Right lobe of liver (tissue), 6 donors: ENCODE data around the gene AGO4. TPM values are rescaled to one million over a fixed set of nuclear protein-coding genes. Genes with fewer than 3 reads are reported as not detected.
"Not testable (repeated sequence)": the region's sequence is repeated elsewhere in the genome, so short reads cannot be mapped to it uniquely, and the experiment has no call there.

Experiments
- ATAC-seq, 4 donors: fragments of 200-7000 bp; cut with Tn5 transposase; one replicate each; pipeline ENCODE4 v1.9.1; 2020; ENCODE audit warnings: mild to moderate bottlenecking in 4 of 4, moderate library complexity in 4 of 4
- DNase-seq, 3 donors: peaks; one replicate each; pipeline ENCODE4 v3.0.0-alpha.2; 2020
- H3K27ac ChIP-seq, 3 donors: fragments of 200-600 bp; one replicate each; pipeline ENCODE4 v1.8.0; 2022
- H3K27me3 ChIP-seq, 2 donors: fragments of 200-600 bp; one replicate each; pipeline ENCODE4 v1.8.0; 2022
- H3K36me3 ChIP-seq, 4 donors: fragments of 200-600 bp; sonication (generic) in 1 of 4; one replicate each; pipeline versions ENCODE4 v1.5.1 to v1.8.0; 2017 to 2022; ENCODE audit warnings: control low read depth in 1 of 4
- H3K4me1 ChIP-seq, 4 donors: fragments of 200-600 bp; sonication (generic) in 1 of 4; one replicate each; pipeline versions ENCODE4 v1.5.1 to v1.8.0; 2017 to 2022; ENCODE audit warnings: control low read depth in 1 of 4
- H3K4me3 ChIP-seq, 3 donors: fragments of 200-600 bp; one replicate each; pipeline ENCODE4 v1.8.0; 2022
- H3K9me3 ChIP-seq, 4 donors: fragments of 200-600 bp; sonication (generic) in 1 of 4; one replicate each; pipeline versions ENCODE4 v1.5.1 to v1.8.0; 2017 to 2022; ENCODE audit warnings: control low read depth in 1 of 4
- CTCF ChIP-seq, 4 donors: fragments of 200-600 bp in 3 of 4; fragments of 450-650 bp in 1 of 4; IDR thresholded peaks; one replicate each; pipeline versions ENCODE4 v1.5.1 to v1.8.0; 2016 to 2022; ENCODE audit warnings: antibody characterized with exemption in 4 of 4, mild to moderate bottlenecking in 2 of 4
- POLR2A ChIP-seq: fragments of 450-650 bp; IDR thresholded peaks from one replicate; pipeline ENCODE4 v1.6.1; 2017; ENCODE audit warnings: antibody characterized with exemption, mild to moderate bottlenecking
- whole genome bisulfite sequencing: methylation state at CpG from one replicate; pipeline ENCODE4 v1.1.6; 2018; ENCODE audit warnings: low coverage, low lambda C conversion rate; ENCODE audit not compliant: insufficient coverage; ENCODE audit errors: missing lambda C conversion rate; 5-methylcytosine and 5-hydroxymethylcytosine counted together
- intact Hi-C, 2 donors: fragments of 100-400 bp; cut with DNase I; formaldehyde crosslinking; loops; one replicate each; pipeline versions ENCODE4 v1.11.2 to v1.14.1; 2022
- total RNA-seq, 6 experiments: library from RNA; depleted of rRNA in 2 of 6; stranded (reverse); fragments of >200 nt in 2 of 6; fragmentation: NEBNext Ultra II Directional in 3 of 6; extraction: Animal tissue kit (Norgen Biotek cat#: 25700) in 3 of 6; gene quantifications; one replicate each; pipeline versions ENCODE4 v1.1.0 to v1.2.4, GENCODE V29; 2016 to 2023
- donor health status: DM: no; HTN: yes; CAD: no.
- donor health status: DM: no; HTN: no; CAD: no.
- donor health status: DM: no; HTN: no; CAD: no.
- donor health status: DM: no; HTN: yes; CAD: no.
- donor health status: DM: no; HTN: yes; CAD: no.

The AGO4 gene
- total RNA-seq, 6 experiments from 2014 or later = 6.5 to 10.4 (median 7.7) TPM

- 83% methylated on average over 4 of the region's 4 CpGs for WGBS
- DNase-seq = no peak
- Histone ChIP-seq H3K36me3 (no peaks in the 10 kb centered on the region), H3K9me3 (no peaks in the 10 kb centered on the region), H3K27ac (no peak overlapping the region), H3K27me3 (no peaks in the 10 kb centered on the region), H3K4me3 (no peak overlapping the region), H3K4me1 (no peaks in the 10 kb centered on the region)
- peak in 1 of 4 donors; percentile 20 for ATAC-seq
- intact Hi-C loops = no loop called here
- TF ChIP-seq CTCF (IDR thresholded peaks at IDR 0.05) = no peak
- no peak for TF ChIP-seq POLR2A
These were observed 65.5 kb downstream of the AGO4 start for GRCh38 chr1:35873243-35873750.

- ATAC-seq, intact Hi-C loops: not testable (repeated sequence)
These were observed 66.3 kb downstream of the AGO4 start for GRCh38 chr1:35874115-35874514.

GRCh38 chr1:35876988-35877387 lies 69.2 kb downstream of the AGO4 start:
- TF ChIP-seq CTCF (IDR thresholded peaks at IDR 0.05) = no peak
- TF ChIP-seq POLR2A = no peak
- H3K4me3 ChIP-seq = no peak overlapping the region
- no peaks in the 10 kb centered on the region for H3K27me3 ChIP-seq
- intact Hi-C loops = no loop called here
- 61% methylated on average over 3 of the region's 5 CpGs for WGBS
- DNase-seq (no peak), ATAC-seq (peak in 1 of 4 donors; percentile 42)
- H3K27ac ChIP-seq = no peak overlapping the region
- no peaks in the 10 kb centered on the region for H3K36me3 ChIP-seq
- no peaks in the 10 kb centered on the region for H3K9me3 ChIP-seq
- H3K4me1 ChIP-seq = peaks cover 0 to 7% (median 0%) of the 10 kb centered on the region in 4 donors

More at GRCh38 chr1:35874115-35874514, 66.3 kb downstream of the AGO4 start:
- not testable (repeated sequence) for H3K36me3 ChIP-seq, DNase-seq, H3K27ac ChIP-seq, H3K4me3 ChIP-seq, H3K4me1 ChIP-seq, H3K9me3 ChIP-seq, H3K27me3 ChIP-seq
- WGBS = 50% methylated on average over 3 of the region's 4 CpGs

- WGBS = 49% methylated on average over 4 of the region's 4 CpGs
- no peaks in the 10 kb centered on the region for H3K9me3 ChIP-seq
These were observed 74.0 kb downstream of the AGO4 start for GRCh38 chr1:35881850-35882273.

More at GRCh38 chr1:35881850-35882273, 74.0 kb downstream of the AGO4 start:
- H3K27ac ChIP-seq = no peak overlapping the region
- DNase-seq (no peak), ATAC-seq (no peak)
- peaks cover 0 to 7% (median 0%) of the 10 kb centered on the region in 4 donors for H3K4me1 ChIP-seq
- H3K36me3 ChIP-seq = no peaks in the 10 kb centered on the region
- intact Hi-C loops = loop anchor here in 1 of 2 donors (5.0 kb wide), 1 partner anchor 205 kb away; the partner anchor contains the start of gene ADPRS
- H3K27me3 ChIP-seq = no peaks in the 10 kb centered on the region
- TF ChIP-seq POLR2A (no peak), CTCF (IDR thresholded peaks at IDR 0.05) (no peak)
- H3K4me3 ChIP-seq = no peak overlapping the region
